Measurements from ENCODE around the gene PGAM4.
"Not testable (repeated sequence)": the region's sequence is repeated elsewhere in the genome, so short reads cannot be mapped to it uniquely, and the experiment has no call there.

PGAM4 gene

DNA sequence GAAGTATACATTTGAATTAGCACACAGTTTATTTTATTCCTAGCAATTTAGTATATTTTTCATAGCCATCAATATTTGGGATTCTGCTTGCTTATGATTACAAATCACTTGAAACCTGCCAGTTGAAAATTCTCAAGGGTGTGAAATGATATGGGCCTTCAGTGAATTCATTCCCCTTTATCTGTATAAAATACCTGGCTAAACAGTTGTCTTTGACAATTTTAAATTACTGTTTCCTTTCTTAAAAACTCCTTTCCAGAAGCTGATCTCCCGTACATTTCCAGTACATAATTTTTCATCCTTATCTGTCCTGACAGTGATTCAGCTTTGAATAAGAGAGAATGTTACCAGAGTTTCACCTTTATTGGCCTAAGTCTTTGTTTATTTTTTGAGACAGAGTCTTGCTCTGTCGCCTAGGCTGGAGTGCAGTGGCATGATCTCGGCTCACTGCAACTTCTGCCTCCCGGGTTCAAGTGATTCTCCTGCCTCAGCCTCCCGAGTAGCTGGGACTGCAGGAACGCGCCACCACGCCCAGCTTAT, 45.0 kb downstream of the PGAM4 start:
- no peak for DNase-seq

DNA sequence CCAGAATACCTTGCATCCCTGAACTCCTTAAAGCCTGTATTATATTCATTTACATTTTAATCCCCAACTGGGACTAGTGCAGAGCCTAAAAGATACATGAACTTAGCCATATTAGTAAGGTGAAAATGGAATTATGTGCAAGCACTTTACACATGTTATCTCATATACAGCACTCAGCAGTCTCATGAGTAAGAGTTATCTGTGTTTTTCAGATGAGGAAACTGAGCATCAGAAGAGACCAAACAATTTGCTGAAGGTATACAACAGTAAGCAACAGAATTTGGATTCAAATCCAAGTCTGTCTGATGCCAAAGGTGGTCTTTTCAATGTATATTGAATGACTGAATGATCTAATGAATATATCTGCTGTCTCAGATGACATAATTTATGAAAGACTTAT, 46.7 kb downstream of the PGAM4 start:
- DNase-seq = no peak

DNA sequence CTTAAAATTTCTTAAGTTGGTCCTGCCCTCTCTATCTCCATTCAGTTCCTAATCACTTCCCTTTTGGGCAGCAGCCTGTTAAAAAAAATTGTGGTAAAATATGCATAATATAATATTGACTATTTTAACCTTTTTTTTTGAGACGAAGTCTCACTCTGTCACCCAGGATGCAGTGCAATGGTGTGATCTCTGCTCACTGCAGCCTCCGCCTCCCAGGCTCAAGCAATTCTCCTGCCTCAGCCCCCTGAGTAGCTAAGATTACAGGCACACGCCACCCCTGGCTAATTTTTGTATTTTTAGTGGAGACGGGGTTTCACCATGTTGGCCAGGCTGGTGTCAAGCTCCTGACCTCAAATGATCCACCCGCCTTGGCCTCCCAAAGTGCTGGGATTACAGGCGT, 50.1 kb downstream of the PGAM4 start:
- DNase-seq = not testable (repeated sequence)

DNA sequence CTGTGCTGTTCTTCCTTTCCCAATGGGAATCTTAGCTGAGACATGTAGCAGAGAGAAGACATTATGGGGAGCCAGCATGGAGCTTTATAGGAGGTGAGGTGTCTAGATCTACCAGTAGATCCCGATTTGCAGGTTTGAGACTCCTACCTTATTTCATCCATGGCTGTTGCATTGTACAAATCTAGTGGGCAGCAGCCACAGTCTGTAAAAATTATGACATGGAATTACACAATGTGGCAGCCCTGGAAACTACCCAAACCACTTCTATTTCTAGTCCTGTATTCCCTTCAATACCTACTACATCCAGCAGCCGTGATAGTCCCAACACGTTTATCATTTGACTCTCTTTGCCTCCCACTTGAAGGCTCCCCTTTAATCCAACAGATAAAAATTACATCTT, 50.9 kb downstream of the PGAM4 start:
- no peak for DNase-seq

Measured in stimulated activated CD4-positive, alpha-beta T cell treated with anti-CD3 and anti-CD28 coated beads, Interleukin-4, amount 100 ng/mL, for 24 hours (primary cell).